Measurements from ENCODE around the gene PTPRU.

The PTPRU gene

GRCh38 chr1:29342983-29343382 lies 106.7 kb downstream of the PTPRU start:
- no peak overlapping the region for H3K4me3 ChIP-seq (replicated peaks; ENCODE audit: low read depth, low read length)
- DNase-seq (ENCODE audit: extremely low read depth, low read depth): no peak
- TF ChIP-seq CTCF (IDR thresholded peaks at IDR 0.05; ENCODE audit: low read depth, low read length, missing control alignments): no peak

GRCh38 chr1:29343476-29343875 lies 107.2 kb downstream of the PTPRU start:
- TF ChIP-seq CTCF (IDR thresholded peaks at IDR 0.05; ENCODE audit: low read depth, low read length, missing control alignments): no peak
- H3K4me3 ChIP-seq (replicated peaks; ENCODE audit: low read depth, low read length): no peak overlapping the region
- no peak for DNase-seq (ENCODE audit: extremely low read depth, low read depth)

- no peak for TF ChIP-seq CTCF (IDR thresholded peaks at IDR 0.05; ENCODE audit: low read depth, low read length, missing control alignments)
Measured at GRCh38 chr1:29343908-29344307, 107.6 kb downstream of the PTPRU start.

GRCh38 chr1:29344336-29344735 lies 108.0 kb downstream of the PTPRU start:
- TF ChIP-seq CTCF (IDR thresholded peaks at IDR 0.05; ENCODE audit: low read depth, low read length, missing control alignments): no peak
- no peak for DNase-seq (ENCODE audit: extremely low read depth, low read depth)
- no peak overlapping the region for H3K4me3 ChIP-seq (replicated peaks; ENCODE audit: low read depth, low read length)

More at GRCh38 chr1:29343908-29344307, 107.6 kb downstream of the PTPRU start:
- H3K4me3 ChIP-seq (replicated peaks; ENCODE audit: low read depth, low read length): no peak overlapping the region
- DNase-seq (ENCODE audit: extremely low read depth, low read depth): no peak

DNA sequence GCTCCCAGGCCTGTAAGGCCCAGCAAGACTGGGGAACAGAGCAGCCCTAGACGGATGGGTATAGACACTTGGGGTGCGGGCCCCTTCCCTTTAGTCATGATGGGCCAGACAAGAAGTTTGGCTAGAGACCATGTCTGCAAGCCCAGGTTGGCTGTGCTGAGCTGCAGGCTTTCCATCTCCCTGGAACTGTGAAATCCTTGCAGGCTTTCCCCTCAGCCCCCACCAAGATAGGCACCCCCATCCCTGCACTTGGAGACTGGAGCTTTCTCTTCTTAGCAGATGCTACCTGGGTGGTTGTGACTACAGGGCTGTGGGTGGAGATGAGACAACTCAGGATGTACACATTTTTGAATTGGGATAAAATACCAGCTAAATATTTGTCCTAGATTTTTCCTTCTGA lies 110.3 kb downstream of the PTPRU start:
- no peak for DNase-seq (ENCODE audit: extremely low read depth, low read depth)
- H3K4me3 ChIP-seq (replicated peaks; ENCODE audit: low read depth, low read length): no peak overlapping the region
- TF ChIP-seq CTCF (IDR thresholded peaks at IDR 0.05; ENCODE audit: low read depth, low read length, missing control alignments): no peak

- no peak for DNase-seq (ENCODE audit: extremely low read depth, low read depth)
- H3K4me3 ChIP-seq (replicated peaks; ENCODE audit: low read depth, low read length): no peak overlapping the region
- no peak for TF ChIP-seq CTCF (IDR thresholded peaks at IDR 0.05; ENCODE audit: low read depth, low read length, missing control alignments)
Measured at GRCh38 chr1:29349871-29350491, 113.7 kb downstream of the PTPRU start.
